SK-N-SH (cell line): ENCODE data around the gene PGF.

Experiments used
- NFIC ChIP-seq: IDR thresholded peaks from 2 replicates; pipeline ENCODE4 v1.4.0; 2012; ENCODE audit warnings: borderline replicate concordance
- RAD21 ChIP-seq: IDR thresholded peaks from 2 replicates; pipeline ENCODE4 v1.6.1; 2012; ENCODE audit warnings: mild to moderate bottlenecking, low read length
- USF2 ChIP-seq: fragments of 150-350 bp; IDR thresholded peaks from 2 replicates; pipeline ENCODE4 v1.6.1; 2017; ENCODE audit warnings: antibody characterized with exemption, low read length, low read depth, borderline replicate concordance
- TF ChIP-seq, protein P1 (sequence below): IDR thresholded peaks from 2 replicates; pipeline ENCODE4 v1.6.1; 2012; ENCODE audit warnings: mild to moderate bottlenecking, low read depth, low read length, moderate library complexity
- TF ChIP-seq, protein P2 (sequence below): fragments of 200-600 bp; sonication (generic); IDR thresholded peaks from 2 replicates; pipeline ENCODE4 v1.6.1; 2017; ENCODE audit warnings: antibody characterized with exemption, mild to moderate bottlenecking, moderate library complexity

GRCh38 chr14:74985028-74985310 lies 29.6 kb upstream of the PGF start:
- TF ChIP-seq NFIC (no peak), USF2 (no peak), RAD21 (no peak)
- TF ChIP-seq, protein P1, sequence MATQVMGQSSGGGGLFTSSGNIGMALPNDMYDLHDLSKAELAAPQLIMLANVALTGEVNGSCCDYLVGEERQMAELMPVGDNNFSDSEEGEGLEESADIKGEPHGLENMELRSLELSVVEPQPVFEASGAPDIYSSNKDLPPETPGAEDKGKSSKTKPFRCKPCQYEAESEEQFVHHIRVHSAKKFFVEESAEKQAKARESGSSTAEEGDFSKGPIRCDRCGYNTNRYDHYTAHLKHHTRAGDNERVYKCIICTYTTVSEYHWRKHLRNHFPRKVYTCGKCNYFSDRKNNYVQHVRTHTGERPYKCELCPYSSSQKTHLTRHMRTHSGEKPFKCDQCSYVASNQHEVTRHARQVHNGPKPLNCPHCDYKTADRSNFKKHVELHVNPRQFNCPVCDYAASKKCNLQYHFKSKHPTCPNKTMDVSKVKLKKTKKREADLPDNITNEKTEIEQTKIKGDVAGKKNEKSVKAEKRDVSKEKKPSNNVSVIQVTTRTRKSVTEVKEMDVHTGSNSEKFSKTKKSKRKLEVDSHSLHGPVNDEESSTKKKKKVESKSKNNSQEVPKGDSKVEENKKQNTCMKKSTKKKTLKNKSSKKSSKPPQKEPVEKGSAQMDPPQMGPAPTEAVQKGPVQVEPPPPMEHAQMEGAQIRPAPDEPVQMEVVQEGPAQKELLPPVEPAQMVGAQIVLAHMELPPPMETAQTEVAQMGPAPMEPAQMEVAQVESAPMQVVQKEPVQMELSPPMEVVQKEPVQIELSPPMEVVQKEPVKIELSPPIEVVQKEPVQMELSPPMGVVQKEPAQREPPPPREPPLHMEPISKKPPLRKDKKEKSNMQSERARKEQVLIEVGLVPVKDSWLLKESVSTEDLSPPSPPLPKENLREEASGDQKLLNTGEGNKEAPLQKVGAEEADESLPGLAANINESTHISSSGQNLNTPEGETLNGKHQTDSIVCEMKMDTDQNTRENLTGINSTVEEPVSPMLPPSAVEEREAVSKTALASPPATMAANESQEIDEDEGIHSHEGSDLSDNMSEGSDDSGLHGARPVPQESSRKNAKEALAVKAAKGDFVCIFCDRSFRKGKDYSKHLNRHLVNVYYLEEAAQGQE = no peak
- TF ChIP-seq, protein P2, sequence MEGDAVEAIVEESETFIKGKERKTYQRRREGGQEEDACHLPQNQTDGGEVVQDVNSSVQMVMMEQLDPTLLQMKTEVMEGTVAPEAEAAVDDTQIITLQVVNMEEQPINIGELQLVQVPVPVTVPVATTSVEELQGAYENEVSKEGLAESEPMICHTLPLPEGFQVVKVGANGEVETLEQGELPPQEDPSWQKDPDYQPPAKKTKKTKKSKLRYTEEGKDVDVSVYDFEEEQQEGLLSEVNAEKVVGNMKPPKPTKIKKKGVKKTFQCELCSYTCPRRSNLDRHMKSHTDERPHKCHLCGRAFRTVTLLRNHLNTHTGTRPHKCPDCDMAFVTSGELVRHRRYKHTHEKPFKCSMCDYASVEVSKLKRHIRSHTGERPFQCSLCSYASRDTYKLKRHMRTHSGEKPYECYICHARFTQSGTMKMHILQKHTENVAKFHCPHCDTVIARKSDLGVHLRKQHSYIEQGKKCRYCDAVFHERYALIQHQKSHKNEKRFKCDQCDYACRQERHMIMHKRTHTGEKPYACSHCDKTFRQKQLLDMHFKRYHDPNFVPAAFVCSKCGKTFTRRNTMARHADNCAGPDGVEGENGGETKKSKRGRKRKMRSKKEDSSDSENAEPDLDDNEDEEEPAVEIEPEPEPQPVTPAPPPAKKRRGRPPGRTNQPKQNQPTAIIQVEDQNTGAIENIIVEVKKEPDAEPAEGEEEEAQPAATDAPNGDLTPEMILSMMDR = no peak
